Measurements from ENCODE around the gene CD4. TPM values are rescaled to one million over a fixed set of nuclear protein-coding genes. Genes with fewer than 3 reads are reported as not detected.

CD4 gene
- total and polyA plus RNA-seq, 10 of the 15 experiments (the other 5 are each of a cell fraction or from before 2014, with no cell fraction given) = 0.24 to 1.6 (median 0.69) TPM

DNA sequence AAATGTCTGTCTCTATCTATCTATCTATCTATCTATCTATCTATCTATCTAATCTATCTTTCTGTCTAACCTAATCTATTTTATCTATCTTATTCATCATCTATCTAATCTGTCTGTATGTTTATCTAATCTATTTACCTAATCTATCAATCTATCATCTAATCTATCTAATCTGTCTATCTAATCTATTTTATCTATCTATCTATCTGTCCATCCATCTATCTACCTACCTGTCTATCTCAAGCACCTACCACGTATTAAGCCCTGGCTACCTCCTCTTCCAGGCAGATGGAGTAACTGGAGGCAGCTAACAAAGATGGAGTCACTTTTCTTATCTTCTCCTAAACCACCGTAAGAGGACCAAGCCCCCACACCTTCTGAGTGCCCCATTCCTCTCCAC, 5.8 kb downstream of the CD4 start (continued):
- TF ChIP-seq, protein P1, sequence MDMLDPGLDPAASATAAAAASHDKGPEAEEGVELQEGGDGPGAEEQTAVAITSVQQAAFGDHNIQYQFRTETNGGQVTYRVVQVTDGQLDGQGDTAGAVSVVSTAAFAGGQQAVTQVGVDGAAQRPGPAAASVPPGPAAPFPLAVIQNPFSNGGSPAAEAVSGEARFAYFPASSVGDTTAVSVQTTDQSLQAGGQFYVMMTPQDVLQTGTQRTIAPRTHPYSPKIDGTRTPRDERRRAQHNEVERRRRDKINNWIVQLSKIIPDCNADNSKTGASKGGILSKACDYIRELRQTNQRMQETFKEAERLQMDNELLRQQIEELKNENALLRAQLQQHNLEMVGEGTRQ (IDR thresholded peaks at IDR 0.05; ENCODE audit: borderline replicate concordance, low read depth, low read length) = no peak

GRCh38 chr12:6796576-6796975, 7.2 kb downstream of the CD4 start:
- Histone ChIP-seq H3K27me3 (replicated peaks in 1 of 2; ENCODE audit: control insufficient read depth in 2 of 2, insufficient read depth in 2 of 2, low read length in 1 of 2) (no peaks in the 10 kb centered on the region; a peak in 1 of 4 replicates), H4K20me1 (ENCODE audit: control insufficient read depth, insufficient read depth) (no peaks in the 10 kb centered on the region), H3K9ac (ENCODE audit: control insufficient read depth, insufficient read depth, low read length) (no peak overlapping the region), H3K27ac (ENCODE audit: control insufficient read depth, insufficient read depth) (no peak overlapping the region), H3K4me3 (no peak overlapping the region), H3K79me2 (ENCODE audit: control insufficient read depth, insufficient read depth, low read length) (no peaks in the 10 kb centered on the region), H3K36me3 (ENCODE audit: control insufficient read depth in 2 of 2, insufficient read depth in 2 of 2, low read length in 1 of 2) (no peaks in the 10 kb centered on the region), H3K4me1 (ENCODE audit: control insufficient read depth, insufficient read depth, low read length) (peaks cover 15% of the 10 kb centered on the region), H3K4me2 (ENCODE audit: control insufficient read depth, insufficient read depth) (no peak overlapping the region), H2AFZ (ENCODE audit: control insufficient read depth, low read depth, low read length) (no peak overlapping the region), H3K9me3 (replicated peaks; ENCODE audit: control insufficient read depth, insufficient read depth, low read length) (no peaks in the 10 kb centered on the region)
- intact Hi-C loops (cut with micrococcal nuclease; ENCODE audit: unreplicated experiment) = no loop called here
- no peak for DNase-seq (ENCODE audit: low read depth, low spot score)
- ChIA-PET POLR2A (interaction anchor here (0.6 kb wide), 1 partner anchor 40 kb away, joined by 5 read pairs; no protein-coding TSS in a partner anchor), RAD21 (ENCODE audit: unreplicated experiment) (interaction anchor here (1.2 kb wide), 1 partner anchor 16 kb away, joined by 3 read pairs; no protein-coding TSS in a partner anchor), SMC1A (ENCODE audit: uncharacterized antibody, unreplicated experiment) (interaction anchor here (1.0 to 1.2 kb wide), 4 partner anchors 10 to 43 kb away, joined by 3 to 4 read pairs (median 4); partner anchors contain the start of gene MLF2), CTCF (interaction anchor here (0.9 to 1.0 kb wide), 2 partner anchors 38 to 44 kb away, joined by 3 to 7 read pairs; partner anchors contain the start of gene MLF2)
- in situ Hi-C loops (cut with MboI) = no loop called here
- no peak for TF ChIP-seq CHD4 (IDR thresholded peaks at IDR 0.05)
- no peak for TF ChIP-seq PKNOX1 (IDR thresholded peaks at IDR 0.05)
- TF ChIP-seq SMAD1 (IDR thresholded peaks at IDR 0.05; ENCODE audit: low read depth, partially characterized antibody) = no peak
- TF ChIP-seq TCF3 (IDR thresholded peaks at IDR 0.05; ENCODE audit: borderline replicate concordance, insufficient read depth, low read depth, low read length) = no peak
- no peak for TF ChIP-seq SMAD5 (IDR thresholded peaks at IDR 0.05; ENCODE audit: low read depth)
- TF ChIP-seq CHD1 (IDR thresholded peaks at IDR 0.05; ENCODE audit: low read depth, low read length) = no peak
- TF ChIP-seq NFYB (IDR thresholded peaks at IDR 0.05; ENCODE audit: insufficient read depth, low read depth, low read length) = no peak
- no peak for TF ChIP-seq GABPA (IDR thresholded peaks at IDR 0.05; ENCODE audit: low read depth)
- no peak for TF ChIP-seq EZH2 (IDR thresholded peaks at IDR 0.05; ENCODE audit: borderline replicate concordance, control insufficient read depth, low read depth, low read length)
- no peak for TF ChIP-seq ZNF207 (IDR thresholded peaks at IDR 0.05; ENCODE audit: borderline replicate concordance)
- TF ChIP-seq, protein P2, sequence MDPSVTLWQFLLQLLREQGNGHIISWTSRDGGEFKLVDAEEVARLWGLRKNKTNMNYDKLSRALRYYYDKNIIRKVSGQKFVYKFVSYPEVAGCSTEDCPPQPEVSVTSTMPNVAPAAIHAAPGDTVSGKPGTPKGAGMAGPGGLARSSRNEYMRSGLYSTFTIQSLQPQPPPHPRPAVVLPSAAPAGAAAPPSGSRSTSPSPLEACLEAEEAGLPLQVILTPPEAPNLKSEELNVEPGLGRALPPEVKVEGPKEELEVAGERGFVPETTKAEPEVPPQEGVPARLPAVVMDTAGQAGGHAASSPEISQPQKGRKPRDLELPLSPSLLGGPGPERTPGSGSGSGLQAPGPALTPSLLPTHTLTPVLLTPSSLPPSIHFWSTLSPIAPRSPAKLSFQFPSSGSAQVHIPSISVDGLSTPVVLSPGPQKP (IDR thresholded peaks at IDR 0.05; ENCODE audit: low read depth, low read length) = no peak
- 57% methylated on average over 4 of the region's 4 CpGs for WGBS (ENCODE audit: insufficient coverage, insufficient replicate concordance, low lambda C conversion rate, missing lambda C conversion rate)
- no peak for FAIRE-seq
- BruUV-seq (replicated peaks) = no TSS peak
- ATAC-seq = no peak

Data from GM12878 (cell line).